ENCODE data around the gene TAT.

The TAT gene

DNA sequence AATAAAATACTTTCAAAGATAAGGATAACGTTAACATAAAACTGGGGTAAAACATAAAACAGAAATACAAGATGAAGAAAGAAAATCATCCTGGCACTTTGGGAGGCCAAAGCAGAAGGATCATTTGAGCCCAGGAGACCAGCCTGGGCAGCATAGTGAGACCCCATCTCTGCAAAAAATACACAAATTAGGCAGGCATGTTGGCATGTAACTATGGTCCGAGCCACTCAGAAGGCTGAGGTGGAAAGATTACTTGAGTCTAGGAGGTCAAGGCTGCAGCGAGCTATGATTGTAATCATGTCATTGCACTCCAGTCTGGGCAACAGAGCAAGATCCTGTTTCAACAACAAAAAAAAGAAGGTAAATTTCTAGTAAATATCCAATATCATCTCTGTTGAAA, 19.6 kb downstream of the TAT start:
- H3K4me3 ChIP-seq (replicated peaks in 1 of 2; ENCODE audit: low read depth in 2 of 2, low read length in 2 of 2), result no peak overlapping the region
- DNase-seq (ENCODE audit: low read depth in 2 of 2), result no peak
- TF ChIP-seq, protein P1, sequence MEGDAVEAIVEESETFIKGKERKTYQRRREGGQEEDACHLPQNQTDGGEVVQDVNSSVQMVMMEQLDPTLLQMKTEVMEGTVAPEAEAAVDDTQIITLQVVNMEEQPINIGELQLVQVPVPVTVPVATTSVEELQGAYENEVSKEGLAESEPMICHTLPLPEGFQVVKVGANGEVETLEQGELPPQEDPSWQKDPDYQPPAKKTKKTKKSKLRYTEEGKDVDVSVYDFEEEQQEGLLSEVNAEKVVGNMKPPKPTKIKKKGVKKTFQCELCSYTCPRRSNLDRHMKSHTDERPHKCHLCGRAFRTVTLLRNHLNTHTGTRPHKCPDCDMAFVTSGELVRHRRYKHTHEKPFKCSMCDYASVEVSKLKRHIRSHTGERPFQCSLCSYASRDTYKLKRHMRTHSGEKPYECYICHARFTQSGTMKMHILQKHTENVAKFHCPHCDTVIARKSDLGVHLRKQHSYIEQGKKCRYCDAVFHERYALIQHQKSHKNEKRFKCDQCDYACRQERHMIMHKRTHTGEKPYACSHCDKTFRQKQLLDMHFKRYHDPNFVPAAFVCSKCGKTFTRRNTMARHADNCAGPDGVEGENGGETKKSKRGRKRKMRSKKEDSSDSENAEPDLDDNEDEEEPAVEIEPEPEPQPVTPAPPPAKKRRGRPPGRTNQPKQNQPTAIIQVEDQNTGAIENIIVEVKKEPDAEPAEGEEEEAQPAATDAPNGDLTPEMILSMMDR (IDR thresholded peaks at IDR 0.05; ENCODE audit: low read depth, low read length), result no peak

- H3K4me3 ChIP-seq (replicated peaks in 1 of 2; ENCODE audit: low read depth in 2 of 2, low read length in 2 of 2), result no peak overlapping the region
- peak; percentile 8 to 48 for DNase-seq (ENCODE audit: low read depth in 2 of 2)
- TF ChIP-seq, protein P1 (IDR thresholded peaks at IDR 0.05; ENCODE audit: low read depth, low read length), result no peak
Observed at GRCh38 chr16:71555230-71555891, 21.5 kb downstream of the TAT start.

DNA sequence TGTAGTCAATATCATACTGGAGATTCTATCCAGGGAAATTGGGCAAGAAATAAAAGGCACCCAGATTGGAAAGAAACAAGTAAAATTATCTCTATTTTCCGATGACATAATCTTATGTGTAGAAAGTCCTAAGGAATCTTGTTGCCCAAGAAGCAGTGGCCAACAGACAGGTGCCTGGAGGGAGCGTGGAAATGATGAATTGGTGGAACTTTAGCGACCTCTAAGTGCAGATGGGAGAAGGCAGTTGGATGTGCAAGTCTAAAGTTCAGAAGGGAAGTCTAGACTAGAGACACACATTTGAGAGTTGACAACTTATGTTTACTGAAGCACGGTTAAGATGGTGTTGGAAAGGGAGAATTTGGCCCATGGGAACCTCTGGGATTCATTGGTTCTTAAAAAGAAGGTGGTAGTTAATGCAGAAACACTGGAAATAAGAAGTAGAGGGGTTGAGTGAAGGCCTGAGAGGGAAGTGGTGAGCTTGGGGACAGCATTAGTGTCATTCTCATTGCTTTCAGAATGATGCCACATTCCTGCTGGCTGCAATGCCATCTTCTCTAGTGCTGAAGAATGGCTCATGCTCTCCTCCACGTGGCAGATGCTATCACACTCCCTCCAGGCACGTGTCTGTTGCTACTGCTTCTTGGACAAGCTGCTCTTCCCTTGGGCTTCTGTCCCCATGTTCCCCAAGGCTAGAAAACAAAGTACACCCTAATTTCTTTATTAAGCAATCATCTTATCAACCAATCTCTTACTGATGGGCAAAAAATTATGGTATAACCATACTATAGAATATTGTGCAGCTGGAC, 24.0 kb downstream of the TAT start:
- H3K4me3 ChIP-seq (replicated peaks in 1 of 2; ENCODE audit: low read depth in 2 of 2, low read length in 2 of 2), result no peak overlapping the region
- TF ChIP-seq, protein P1 (IDR thresholded peaks at IDR 0.05; ENCODE audit: low read depth, low read length), result no peak
- no peak for DNase-seq (ENCODE audit: low read depth in 2 of 2)

DNA sequence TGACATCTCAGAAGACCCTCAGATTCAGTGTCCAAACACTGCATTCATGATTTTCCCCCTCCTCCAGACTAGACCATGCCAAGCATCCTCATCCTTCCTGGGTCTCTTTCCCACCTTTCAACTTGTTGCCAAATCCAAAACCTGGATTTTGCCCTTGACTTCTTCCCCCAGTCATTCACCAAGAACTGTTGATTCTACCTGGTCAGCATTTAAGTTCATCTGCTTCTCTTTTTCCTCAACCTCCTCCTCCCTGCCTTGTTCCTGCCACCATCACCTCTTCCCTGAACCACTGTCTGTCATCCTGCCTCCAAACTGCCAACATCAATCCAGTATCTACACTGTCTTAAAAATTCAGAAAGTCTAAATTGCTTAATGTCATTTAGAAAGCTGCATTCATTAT, 29.7 kb downstream of the TAT start:
- no peak overlapping the region for H3K4me3 ChIP-seq (replicated peaks in 1 of 2; ENCODE audit: low read depth in 2 of 2, low read length in 2 of 2)
- no peak for DNase-seq (ENCODE audit: low read depth in 2 of 2)
- TF ChIP-seq, protein P1 (IDR thresholded peaks at IDR 0.05; ENCODE audit: low read depth, low read length), result no peak

- TF ChIP-seq, protein P1 (IDR thresholded peaks at IDR 0.05; ENCODE audit: low read depth, low read length), result peak; percentile 56
- peak; percentile 30 to 49 for DNase-seq (ENCODE audit: low read depth in 2 of 2)
- H3K4me3 ChIP-seq (replicated peaks in 1 of 2; ENCODE audit: low read depth in 2 of 2, low read length in 2 of 2), result no peak overlapping the region
Observed at GRCh38 chr16:71542377-71542776, 34.5 kb downstream of the TAT start.

GRCh38 chr16:71537643-71538042, 39.2 kb downstream of the TAT start:
- peak; percentile 52 to 61 for DNase-seq (ENCODE audit: low read depth in 2 of 2)
- no peak overlapping the region for H3K4me3 ChIP-seq (replicated peaks in 1 of 2; ENCODE audit: low read depth in 2 of 2, low read length in 2 of 2)
- TF ChIP-seq, protein P1 (IDR thresholded peaks at IDR 0.05; ENCODE audit: low read depth, low read length), result peak; percentile 70
